NB4 (cell line): ENCODE data around the gene CISD2.

ENCODE experiments used
- POLR2A ChIP-seq: IDR thresholded peaks from 2 replicates; pipeline ENCODE4 v1.6.1; 2011; ENCODE audit warnings: mild to moderate bottlenecking; ENCODE audit not compliant: insufficient read length; ENCODE audit errors: extremely low read depth
- TF ChIP-seq, protein P1 (sequence below): IDR thresholded peaks from one replicate; pipeline ENCODE4 v1.5.1; 2012; ENCODE audit warnings: low read depth, low read length

DNA sequence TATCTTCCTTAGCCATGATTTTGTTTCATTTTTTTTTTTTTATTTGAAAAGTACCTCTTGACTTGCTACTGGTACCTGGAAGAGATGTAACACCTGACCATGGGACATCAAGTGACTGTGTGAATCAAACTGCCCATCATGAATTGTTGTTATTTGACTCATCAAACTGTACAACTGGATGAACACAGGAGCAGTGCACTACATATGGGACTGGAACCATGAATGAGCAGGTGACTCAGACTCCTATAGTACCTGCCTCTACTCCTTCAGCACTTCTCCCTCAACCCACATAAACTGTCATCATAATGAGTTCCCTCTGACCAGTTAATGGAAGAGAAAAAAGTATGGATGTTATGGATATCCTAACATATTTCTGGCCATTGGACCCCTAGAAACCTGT, 25.5 kb upstream of the CISD2 start:
- TF ChIP-seq, protein P1, sequence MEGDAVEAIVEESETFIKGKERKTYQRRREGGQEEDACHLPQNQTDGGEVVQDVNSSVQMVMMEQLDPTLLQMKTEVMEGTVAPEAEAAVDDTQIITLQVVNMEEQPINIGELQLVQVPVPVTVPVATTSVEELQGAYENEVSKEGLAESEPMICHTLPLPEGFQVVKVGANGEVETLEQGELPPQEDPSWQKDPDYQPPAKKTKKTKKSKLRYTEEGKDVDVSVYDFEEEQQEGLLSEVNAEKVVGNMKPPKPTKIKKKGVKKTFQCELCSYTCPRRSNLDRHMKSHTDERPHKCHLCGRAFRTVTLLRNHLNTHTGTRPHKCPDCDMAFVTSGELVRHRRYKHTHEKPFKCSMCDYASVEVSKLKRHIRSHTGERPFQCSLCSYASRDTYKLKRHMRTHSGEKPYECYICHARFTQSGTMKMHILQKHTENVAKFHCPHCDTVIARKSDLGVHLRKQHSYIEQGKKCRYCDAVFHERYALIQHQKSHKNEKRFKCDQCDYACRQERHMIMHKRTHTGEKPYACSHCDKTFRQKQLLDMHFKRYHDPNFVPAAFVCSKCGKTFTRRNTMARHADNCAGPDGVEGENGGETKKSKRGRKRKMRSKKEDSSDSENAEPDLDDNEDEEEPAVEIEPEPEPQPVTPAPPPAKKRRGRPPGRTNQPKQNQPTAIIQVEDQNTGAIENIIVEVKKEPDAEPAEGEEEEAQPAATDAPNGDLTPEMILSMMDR = no peak
- no peak for TF ChIP-seq POLR2A
